Measurements from ENCODE around the gene HECW1.
"Not testable (repeated sequence)": the region's sequence is repeated elsewhere in the genome, so short reads cannot be mapped to it uniquely, and the experiment has no call there.

HECW1 gene

DNA sequence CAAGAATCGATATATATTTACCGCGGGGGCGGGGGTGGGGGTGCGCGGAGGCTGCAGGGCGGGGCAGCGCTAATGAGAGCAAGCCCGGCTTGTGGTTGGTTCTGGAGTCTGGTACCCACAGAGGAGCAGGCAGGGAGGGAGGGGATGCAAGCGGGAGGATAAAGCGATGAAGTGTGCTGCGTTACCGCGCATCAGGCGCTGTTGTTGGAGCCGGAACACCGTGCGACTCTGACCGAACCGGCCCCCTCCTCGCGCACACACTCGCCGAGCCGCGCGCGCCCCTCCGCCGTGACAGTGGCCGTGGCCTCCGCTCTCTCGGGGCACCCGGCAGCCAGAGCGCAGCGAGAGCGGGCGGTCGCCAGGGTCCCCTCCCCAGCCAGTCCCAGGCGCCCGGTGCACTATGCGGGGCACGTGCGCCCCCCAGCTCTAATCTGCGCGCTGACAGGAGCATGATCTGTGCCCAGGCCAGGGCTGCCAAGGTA, at the start of gene HECW1:
HECW1 (plus strand) TSS at position 189 of the 482 bp plus-strand sequence. CDS start 131,259 bp downstream, outside the sequence.
- DNase-seq (ENCODE audit: low spot score in 2 of 2): no peak

GRCh38 chr7:43071604-43072003, 40.8 kb upstream of the HECW1 start:
- no peaks in the 10 kb centered on the region for H3K4me1 Mint-ChIP-seq
- H3K4me3 Mint-ChIP-seq: no peak overlapping the region
- H3K9me3 Mint-ChIP-seq: no peaks in the 10 kb centered on the region
- no peak overlapping the region for H3K27ac Mint-ChIP-seq
- no peak for DNase-seq (ENCODE audit: low spot score in 2 of 2)
- no peak for ATAC-seq (ENCODE audit: low read depth)
- peaks cover 6% of the 10 kb centered on the region for H3K27me3 Mint-ChIP-seq
- H3K36me3 Mint-ChIP-seq: no peaks in the 10 kb centered on the region

More for the DNA sequence above, at the start of gene HECW1:
- H3K36me3 Mint-ChIP-seq: no peaks in the 10 kb centered on the region
- no peak within 1 kb of the TSS for H3K4me3 Mint-ChIP-seq
- H3K27me3 Mint-ChIP-seq: peaks cover 30% of the 10 kb centered on the region
- ATAC-seq (ENCODE audit: low read depth): no peak
- peaks cover 6% of the 10 kb centered on the region for H3K4me1 Mint-ChIP-seq
- no peaks in the 10 kb centered on the region for H3K9me3 Mint-ChIP-seq
- no peak within 1 kb of the TSS for H3K27ac Mint-ChIP-seq

- Mint-ChIP-seq H3K36me3 (no peaks in the 10 kb centered on the region), H3K4me1 (no peaks in the 10 kb centered on the region), H3K4me3 (no peak overlapping the region), H3K27ac (no peak overlapping the region), H3K27me3 (peaks cover 5% of the 10 kb centered on the region), H3K9me3 (peaks cover 2% of the 10 kb centered on the region)
- ATAC-seq (ENCODE audit: low read depth): no peak
- no peak for DNase-seq (ENCODE audit: low spot score in 2 of 2)
Measured at GRCh38 chr7:43072530-43072929, 39.9 kb upstream of the HECW1 start.

DNA sequence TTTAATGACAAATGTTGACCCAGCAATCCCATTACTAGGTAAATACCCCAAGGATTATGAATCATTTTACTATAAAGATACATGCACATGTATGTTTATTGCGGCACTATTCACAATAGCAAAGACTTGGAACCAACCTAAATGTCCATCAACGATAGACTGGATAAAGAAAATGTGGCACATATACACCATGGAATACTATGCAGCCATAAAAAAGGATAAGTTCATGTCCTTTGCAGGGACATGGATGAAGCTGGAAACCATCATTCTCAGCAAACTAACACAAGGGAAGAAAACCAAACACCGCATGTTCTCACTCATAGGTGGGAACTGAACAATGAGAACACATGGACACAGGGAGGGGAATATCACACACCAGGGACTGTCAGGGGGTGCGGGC, 38.6 kb upstream of the HECW1 start:
- not testable (repeated sequence) for H3K4me3 Mint-ChIP-seq; H3K27me3 Mint-ChIP-seq; H3K36me3 Mint-ChIP-seq; H3K9me3 Mint-ChIP-seq; ATAC-seq (ENCODE audit: low read depth); H3K4me1 Mint-ChIP-seq; H3K27ac Mint-ChIP-seq; DNase-seq (ENCODE audit: low spot score in 2 of 2)

DNA sequence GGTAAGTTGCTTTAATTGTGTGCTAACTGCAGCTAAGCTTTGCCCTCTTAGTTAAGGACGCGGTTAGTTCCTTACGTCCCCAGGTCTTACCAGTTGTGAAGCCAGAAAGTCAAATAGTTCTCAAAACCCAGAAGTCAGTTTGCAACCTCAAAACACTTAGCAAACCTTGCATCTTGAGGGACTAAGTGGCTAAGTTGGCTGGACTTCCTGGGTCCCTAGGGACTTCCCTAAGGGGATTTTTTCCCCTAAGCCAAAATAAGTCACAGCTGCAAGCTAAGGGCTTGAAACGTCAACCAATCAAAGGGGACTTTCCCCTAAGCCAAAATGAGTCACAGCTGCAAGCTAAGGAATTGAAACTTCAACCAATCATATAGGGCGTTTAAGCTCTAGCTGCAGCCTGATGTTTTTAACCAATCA, 36.2 kb upstream of the HECW1 start:
- H3K4me3 Mint-ChIP-seq: no peak overlapping the region
- peaks cover 2% of the 10 kb centered on the region for H3K9me3 Mint-ChIP-seq
- peaks cover 12% of the 10 kb centered on the region for H3K27me3 Mint-ChIP-seq
- H3K27ac Mint-ChIP-seq: no peak overlapping the region
- H3K36me3 Mint-ChIP-seq: no peaks in the 10 kb centered on the region
- no peaks in the 10 kb centered on the region for H3K4me1 Mint-ChIP-seq
- no peak for DNase-seq (ENCODE audit: low spot score in 2 of 2)
- ATAC-seq (ENCODE audit: low read depth): no peak

DNA sequence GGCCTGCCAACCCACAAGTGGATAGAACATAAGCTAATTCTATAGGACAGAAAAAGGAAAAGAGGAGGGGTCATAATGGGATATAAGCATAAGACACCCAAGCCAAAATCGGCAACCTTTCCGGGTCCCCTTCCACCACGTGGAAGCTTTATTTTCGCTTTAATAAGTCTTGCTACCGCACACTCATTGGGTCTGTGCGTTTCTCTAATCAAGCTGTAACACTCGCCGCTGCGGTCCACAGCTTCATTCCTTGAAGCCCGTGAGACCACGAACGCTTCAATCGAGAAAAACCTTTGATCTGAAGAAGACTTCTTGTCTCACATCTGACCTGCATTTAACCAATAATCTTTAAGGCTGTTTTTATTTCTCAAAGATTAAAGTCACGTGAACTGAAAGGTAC, 35.8 kb upstream of the HECW1 start:
- Mint-ChIP-seq H3K4me1 (no peaks in the 10 kb centered on the region), H3K4me3 (no peak overlapping the region)
- ATAC-seq (ENCODE audit: low read depth): no peak

DNA sequence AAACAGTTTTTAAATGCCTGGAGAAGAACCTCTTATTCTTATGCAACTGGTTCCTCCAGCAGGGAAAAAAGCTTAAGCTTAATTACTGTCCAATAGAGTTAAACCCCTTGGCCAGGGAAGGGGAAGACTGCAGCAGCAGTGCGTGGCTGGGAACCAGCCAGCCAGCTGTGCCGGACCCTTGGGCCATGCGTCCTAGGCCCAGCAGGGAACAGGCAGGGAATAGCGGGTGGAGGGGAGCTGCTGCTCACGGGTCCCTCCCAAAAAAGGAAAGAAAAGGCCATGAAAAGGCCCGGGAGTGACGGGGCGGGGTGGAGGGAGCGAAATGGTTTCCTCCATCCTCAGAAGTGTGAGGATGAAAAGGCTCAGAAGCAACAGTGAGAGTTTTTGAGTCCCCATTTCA, 35.2 kb upstream of the HECW1 start:
- Mint-ChIP-seq H3K4me1 (no peaks in the 10 kb centered on the region), H3K36me3 (no peaks in the 10 kb centered on the region), H3K27me3 (peaks cover 12% of the 10 kb centered on the region), H3K4me3 (no peak overlapping the region), H3K27ac (no peak overlapping the region), H3K9me3 (peaks cover 2% of the 10 kb centered on the region)
- DNase-seq (ENCODE audit: low spot score in 2 of 2) (no peak), ATAC-seq (ENCODE audit: low read depth) (no peak)

More for the DNA sequence above, 35.8 kb upstream of the HECW1 start:
- Mint-ChIP-seq H3K36me3 (no peaks in the 10 kb centered on the region), H3K27ac (no peak overlapping the region), H3K9me3 (peaks cover 2% of the 10 kb centered on the region), H3K27me3 (peaks cover 12% of the 10 kb centered on the region)
- no peak for DNase-seq (ENCODE audit: low spot score in 2 of 2)

DNA sequence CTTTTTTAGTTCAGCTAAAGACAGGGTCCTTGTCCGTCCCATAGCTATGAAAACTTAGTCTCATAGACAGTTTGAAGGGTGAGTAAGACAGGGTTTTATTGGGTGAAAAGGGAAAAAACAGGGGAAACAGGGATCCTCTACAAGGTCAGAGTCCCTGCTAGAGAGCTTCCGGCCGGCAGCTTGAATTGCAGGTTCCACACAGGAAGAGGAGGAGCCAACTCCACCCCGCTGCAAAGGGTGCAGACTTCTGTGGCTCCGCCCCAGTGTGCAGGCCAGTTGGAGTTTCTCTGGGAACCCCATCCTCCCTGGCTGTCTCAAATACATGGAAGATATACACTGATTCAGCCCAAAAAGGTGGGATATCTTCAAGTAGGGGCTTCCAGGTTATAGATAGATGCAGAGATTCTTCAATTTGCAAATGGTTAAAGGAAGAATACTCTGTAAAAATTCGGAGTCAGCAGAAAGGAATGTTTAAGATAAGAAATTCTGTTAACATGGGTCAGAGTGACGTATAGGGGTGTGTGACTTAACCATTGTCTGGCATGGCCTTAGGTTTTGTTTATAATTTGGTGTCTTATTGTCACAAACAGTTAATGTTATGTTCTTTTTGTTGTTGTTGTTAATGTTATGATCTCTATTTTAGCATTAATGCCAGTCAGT, 34.6 kb upstream of the HECW1 start:
- DNase-seq (ENCODE audit: low spot score in 2 of 2): no peak
- no peak overlapping the region for H3K27ac Mint-ChIP-seq

DNA sequence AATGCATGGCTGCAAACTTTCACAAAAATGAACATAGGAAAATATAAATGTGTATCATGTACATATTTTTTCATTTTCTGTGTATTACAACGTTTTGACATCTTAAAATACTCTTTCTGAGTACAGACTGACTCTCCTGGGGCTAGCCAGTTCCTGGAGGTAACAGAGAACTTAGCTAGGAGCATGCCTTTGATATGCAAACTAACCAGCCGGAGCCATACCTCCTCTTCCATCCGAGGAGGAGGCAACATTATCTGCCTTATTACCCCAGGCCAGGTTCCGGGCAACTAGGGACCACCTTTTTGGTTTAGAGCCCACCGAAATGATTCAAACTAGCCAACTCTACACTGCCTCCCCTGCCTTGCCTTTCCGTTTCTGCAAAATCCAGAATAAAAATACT, 33.7 kb upstream of the HECW1 start:
- Mint-ChIP-seq H3K36me3 (no peaks in the 10 kb centered on the region), H3K4me3 (no peak overlapping the region), H3K9me3 (peaks cover 2% of the 10 kb centered on the region), H3K4me1 (no peaks in the 10 kb centered on the region), H3K27me3 (peaks cover 18% of the 10 kb centered on the region), H3K27ac (no peak overlapping the region)
- ATAC-seq (ENCODE audit: low read depth) (no peak), DNase-seq (ENCODE audit: low spot score in 2 of 2) (no peak)

More for the DNA sequence above, 34.6 kb upstream of the HECW1 start:
- H3K36me3 Mint-ChIP-seq: no peaks in the 10 kb centered on the region
- H3K9me3 Mint-ChIP-seq: peaks cover 2% of the 10 kb centered on the region
- H3K4me3 Mint-ChIP-seq: no peak overlapping the region
- no peak for ATAC-seq (ENCODE audit: low read depth)
- peaks cover 16% of the 10 kb centered on the region for H3K27me3 Mint-ChIP-seq
- no peaks in the 10 kb centered on the region for H3K4me1 Mint-ChIP-seq

- Mint-ChIP-seq H3K4me3 (no peak overlapping the region), H3K27me3 (peaks cover 24% of the 10 kb centered on the region), H3K9me3 (peaks cover 2% of the 10 kb centered on the region), H3K4me1 (no peaks in the 10 kb centered on the region), H3K27ac (no peak overlapping the region), H3K36me3 (no peaks in the 10 kb centered on the region)
- ATAC-seq (ENCODE audit: low read depth) (no peak), DNase-seq (ENCODE audit: low spot score in 2 of 2) (no peak)
Measured at GRCh38 chr7:43081603-43082002, 30.8 kb upstream of the HECW1 start.

DNA sequence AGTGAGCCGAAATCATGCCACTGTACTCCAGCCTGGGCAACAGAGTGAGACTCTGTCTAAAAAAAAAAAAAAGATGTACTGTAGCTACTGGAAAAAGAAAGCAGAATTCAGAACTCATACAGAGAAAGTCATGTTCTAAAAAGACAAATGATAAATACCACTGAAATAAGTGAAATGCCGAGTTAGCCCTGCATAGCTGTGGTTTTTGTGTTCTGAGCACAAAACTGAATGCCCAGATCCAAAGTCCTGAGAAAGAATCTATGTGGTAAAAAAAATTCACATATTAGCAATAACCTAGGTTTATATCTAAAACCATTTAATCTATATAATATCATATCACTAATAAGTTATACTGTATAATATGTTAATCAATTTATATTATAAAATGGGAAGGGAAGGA, 29.3 kb upstream of the HECW1 start:
- ATAC-seq (ENCODE audit: low read depth): no peak
- no peak overlapping the region for H3K27ac Mint-ChIP-seq
- DNase-seq (ENCODE audit: low spot score in 2 of 2): no peak
- no peaks in the 10 kb centered on the region for H3K4me1 Mint-ChIP-seq
- no peak overlapping the region for H3K4me3 Mint-ChIP-seq
- peaks cover 24% of the 10 kb centered on the region for H3K27me3 Mint-ChIP-seq
- H3K36me3 Mint-ChIP-seq: no peaks in the 10 kb centered on the region
- H3K9me3 Mint-ChIP-seq: peaks cover 2% of the 10 kb centered on the region

GRCh38 chr7:43085017-43085416, 27.4 kb upstream of the HECW1 start:
- H3K9me3 Mint-ChIP-seq: peaks cover 3% of the 10 kb centered on the region
- H3K27me3 Mint-ChIP-seq: peaks cover 19% of the 10 kb centered on the region
- DNase-seq (ENCODE audit: low spot score in 2 of 2) (no peak), ATAC-seq (ENCODE audit: low read depth) (no peak)
- no peak overlapping the region for H3K27ac Mint-ChIP-seq
- no peaks in the 10 kb centered on the region for H3K4me1 Mint-ChIP-seq
- H3K4me3 Mint-ChIP-seq: no peak overlapping the region
- no peaks in the 10 kb centered on the region for H3K36me3 Mint-ChIP-seq

DNA sequence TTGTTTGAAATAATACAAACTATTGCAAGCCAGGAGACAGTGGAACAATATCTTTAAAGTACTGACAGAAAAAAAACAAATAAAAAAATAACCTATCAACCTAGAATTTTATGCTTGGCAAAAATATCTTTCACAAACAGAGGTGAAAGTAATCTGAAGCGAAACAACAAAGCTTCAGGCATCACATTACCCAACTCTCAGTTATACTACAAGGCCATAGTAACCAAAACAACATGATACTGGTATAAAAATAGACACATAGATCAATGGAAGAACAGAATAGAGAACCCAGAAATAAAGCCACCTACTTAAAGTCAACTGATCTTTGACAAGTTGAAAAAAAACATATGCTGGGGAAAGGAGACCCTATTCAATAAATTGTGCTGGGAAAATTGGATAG, 26.5 kb upstream of the HECW1 start:
- Mint-ChIP-seq H3K27ac (no peak overlapping the region), H3K27me3 (peaks cover 14% of the 10 kb centered on the region)
- DNase-seq (ENCODE audit: low spot score in 2 of 2): no peak

GRCh38 chr7:43092819-43093218, 19.6 kb upstream of the HECW1 start:
- H3K4me1 Mint-ChIP-seq: no peaks in the 10 kb centered on the region
- no peaks in the 10 kb centered on the region for H3K36me3 Mint-ChIP-seq
- H3K27me3 Mint-ChIP-seq: no peaks in the 10 kb centered on the region
- H3K4me3 Mint-ChIP-seq: no peak overlapping the region
- H3K27ac Mint-ChIP-seq: no peak overlapping the region
- peaks cover 3% of the 10 kb centered on the region for H3K9me3 Mint-ChIP-seq
- DNase-seq (ENCODE audit: low spot score in 2 of 2) (no peak), ATAC-seq (ENCODE audit: low read depth) (no peak)

More for the DNA sequence above, 26.5 kb upstream of the HECW1 start:
- Mint-ChIP-seq H3K9me3 (peaks cover 3% of the 10 kb centered on the region), H3K36me3 (no peaks in the 10 kb centered on the region), H3K4me1 (no peaks in the 10 kb centered on the region), H3K4me3 (no peak overlapping the region)
- ATAC-seq (ENCODE audit: low read depth): no peak

DNA sequence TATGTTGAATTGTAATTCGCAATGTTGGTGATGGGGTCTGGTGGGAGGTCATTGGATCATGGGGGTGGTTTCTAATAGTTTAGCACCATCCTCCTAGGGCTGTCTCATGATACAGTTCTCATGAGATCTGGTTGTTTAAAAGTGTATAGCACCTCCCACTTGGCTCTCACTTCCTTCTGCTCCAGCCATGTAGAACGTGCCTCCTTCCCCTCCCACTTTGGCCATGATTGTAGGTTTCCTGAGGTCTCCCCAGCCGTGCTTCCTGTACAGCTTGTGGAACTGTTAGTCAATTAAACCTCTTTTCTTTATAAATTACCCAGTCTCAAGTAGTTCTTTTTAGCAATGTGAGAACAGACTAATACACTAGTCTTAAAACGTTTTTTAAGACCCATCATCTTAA, 15.6 kb upstream of the HECW1 start:
- Mint-ChIP-seq H3K27me3 (peaks cover 2% of the 10 kb centered on the region), H3K4me1 (no peaks in the 10 kb centered on the region), H3K4me3 (no peak overlapping the region), H3K36me3 (no peaks in the 10 kb centered on the region), H3K27ac (no peak overlapping the region), H3K9me3 (peaks cover 2% of the 10 kb centered on the region)
- ATAC-seq (ENCODE audit: low read depth) (no peak), DNase-seq (ENCODE audit: low spot score in 2 of 2) (no peak)

All from memory B cell (primary cell).